IMR-90 (cell line): ENCODE results near the gene UBL4A. TPM values are rescaled to one million over a fixed set of nuclear protein-coding genes. Genes with fewer than 3 reads are reported as not detected.

ENCODE experiments used
- ATAC-seq: fragments of 200-7000 bp; cut with Tn5 transposase; 2 replicates; pipeline ENCODE4 v1.9.1; 2020; ENCODE audit warnings: low read depth, mild to moderate bottlenecking, moderate library complexity
- BruUV-seq: library from RNA; stranded (reverse); fragments of 400-500 nt; replicated peaks from 2 replicates; lab custom pipeline; 2021; lab: Mats Ljungman, UMichigan
- CTCF ChIA-PET: fragments of 300-600 bp; formaldehyde crosslinking; extraction: SDS; loops from one replicate; lab custom pipeline; 2021; ENCODE audit warnings: antibody characterized with exemption; lab: Yijun Ruan, JAX
- POLR2A ChIA-PET: fragments of 300-600 bp; sonication (Branson Sonifier 250); formaldehyde crosslinking; loops from one replicate; lab custom pipeline; 2022; ENCODE audit warnings: antibody characterized with exemption; ENCODE audit not compliant: unreplicated experiment; lab: Charles Lee
- DNase-seq: peaks from one replicate; pipeline ENCODE4 v3.0.0; 2013
- H2AFZ ChIP-seq: replicated peaks from 2 replicates; pipeline ENCODE3; 2013; ENCODE audit warnings: low read length, mild to moderate bottlenecking; ENCODE audit not compliant: poor library complexity
- H2AK5ac ChIP-seq: 2 replicates; pipeline ENCODE4 v1.6.1; 2013; ENCODE audit warnings: low read depth, low read length, inconsistent platforms
- H2AK9ac ChIP-seq: replicated peaks from 2 replicates; pipeline ENCODE3; 2013; ENCODE audit warnings: mild to moderate bottlenecking, low read depth, low read length, moderate library complexity; ENCODE audit not compliant: poor library complexity
- H2BK120ac ChIP-seq: 2 replicates; pipeline ENCODE4 v1.6.1; 2013; ENCODE audit warnings: low read depth, low read length, inconsistent platforms
- H2BK15ac ChIP-seq: 3 replicates; pipeline ENCODE4 v1.6.1; 2013; ENCODE audit warnings: low read depth, low read length, inconsistent platforms
- H2BK20ac ChIP-seq: 2 replicates; pipeline ENCODE4 v1.6.1; 2013; ENCODE audit warnings: low read depth, mild to moderate bottlenecking, inconsistent platforms, low read length, moderate library complexity
- H2BK5ac ChIP-seq: 2 replicates; pipeline ENCODE4 v1.6.1; 2013; ENCODE audit warnings: mild to moderate bottlenecking, low read depth, low read length, inconsistent platforms; ENCODE audit not compliant: poor library complexity, severe bottlenecking
- H3K14ac ChIP-seq: replicated peaks from 2 replicates; pipeline ENCODE4 v1.6.1; 2013; ENCODE audit warnings: low read depth, low read length, inconsistent platforms
- H3K18ac ChIP-seq: 2 replicates; pipeline ENCODE4 v1.6.1; 2013; ENCODE audit warnings: low read depth, low read length, control low read depth
- H3K23ac ChIP-seq: 2 replicates; pipeline ENCODE4 v1.6.1; 2013; ENCODE audit warnings: low read depth, low read length, inconsistent platforms
- H3K27ac ChIP-seq: 2 replicates; pipeline ENCODE4 v1.5.1; 2013; ENCODE audit warnings: mild to moderate bottlenecking, control low read depth, low read length; ENCODE audit not compliant: insufficient read depth
- H3K27me3 ChIP-seq: 2 replicates; pipeline ENCODE4 v1.6.1; 2013; ENCODE audit warnings: low read length; ENCODE audit not compliant: control insufficient read depth, insufficient read depth
- H3K36me3 ChIP-seq: 2 replicates; pipeline ENCODE4 v1.6.1; 2013; ENCODE audit warnings: low read length, mixed read lengths; ENCODE audit not compliant: control insufficient read depth, insufficient read depth
- H3K4ac ChIP-seq: 2 replicates; pipeline ENCODE4 v1.6.1; 2013; ENCODE audit warnings: low read depth, low read length, inconsistent platforms
- H3K4me1 ChIP-seq: 2 replicates; pipeline ENCODE4 v1.6.1; 2013; ENCODE audit warnings: low read length, mixed read lengths; ENCODE audit not compliant: control insufficient read depth, insufficient read depth
- H3K4me2 ChIP-seq: 2 replicates; pipeline ENCODE4 v1.6.1; 2013; ENCODE audit warnings: low read depth, mild to moderate bottlenecking, control low read depth, low read length, moderate library complexity
- H3K4me3 ChIP-seq: 2 replicates; pipeline ENCODE4 v1.5.1; 2013; ENCODE audit warnings: low read depth, mild to moderate bottlenecking, control low read depth, low read length, moderate library complexity; ENCODE audit not compliant: insufficient read depth
- H3K56ac ChIP-seq: 2 replicates; pipeline ENCODE4 v1.6.1; 2013; ENCODE audit warnings: low read length, inconsistent platforms; ENCODE audit not compliant: insufficient read depth; ENCODE audit errors: extremely low read depth
- H3K79me1 ChIP-seq, 2 experiments: 2 replicates each; pipeline ENCODE4 v1.6.1; 2013; ENCODE audit warnings: low read length in 2 of 2, inconsistent platforms in 1 of 2, low read depth in 1 of 2
- H3K9ac ChIP-seq: 2 replicates; pipeline ENCODE4 v1.6.1; 2013; ENCODE audit warnings: low read depth, low read length, control low read depth
- H3K9me1 ChIP-seq: 2 replicates; pipeline ENCODE4 v1.6.1; 2013; ENCODE audit warnings: low read length, inconsistent platforms; ENCODE audit not compliant: insufficient read depth
- H3K9me3 ChIP-seq: 2 replicates; pipeline ENCODE4 v1.6.1; 2013; ENCODE audit warnings: low read length; ENCODE audit not compliant: control insufficient read depth, insufficient read depth
- H4K20me1 ChIP-seq: 2 replicates; pipeline ENCODE4 v1.6.1; 2013; ENCODE audit warnings: low read length, inconsistent platforms; ENCODE audit not compliant: insufficient read depth
- H4K5ac ChIP-seq: 2 replicates; pipeline ENCODE4 v1.6.1; 2013; ENCODE audit warnings: mild to moderate bottlenecking, low read depth, low read length, control low read depth
- H4K8ac ChIP-seq, 2 experiments: 2 replicates each; pipeline ENCODE4 v1.6.1; 2013; ENCODE audit warnings: low read depth in 2 of 2, low read length in 2 of 2, control low read depth in 1 of 2, inconsistent platforms in 1 of 2
- H4K91ac ChIP-seq: 2 replicates; pipeline ENCODE4 v1.6.1; 2013; ENCODE audit warnings: low read depth, low read length, inconsistent platforms; ENCODE audit not compliant: insufficient read depth
- CEBPB ChIP-seq: IDR thresholded peaks from 2 replicates; pipeline ENCODE4 v1.6.1; 2012; ENCODE audit warnings: low read depth, low read length, improper control_type of control experiment
- FOS ChIP-seq: fragments of 150-350 bp; IDR thresholded peaks from 2 replicates; pipeline ENCODE4 v1.6.1; 2016; ENCODE audit warnings: low read depth, low read length
- MAFK ChIP-seq: IDR thresholded peaks from 2 replicates; pipeline ENCODE4 v1.6.1; 2012; ENCODE audit warnings: low read depth, low read length, improper control_type of control experiment
- MXI1 ChIP-seq: IDR thresholded peaks from 2 replicates; pipeline ENCODE4 v1.6.1; 2012; ENCODE audit warnings: low read depth, mild to moderate bottlenecking, low read length, moderate library complexity, borderline replicate concordance
- RAD21 ChIP-seq: IDR thresholded peaks from 2 replicates; pipeline ENCODE4 v1.6.1; 2012; ENCODE audit warnings: low read length, improper control_type of control experiment
- RCOR1 ChIP-seq: IDR thresholded peaks from 2 replicates; pipeline ENCODE4 v1.6.1; 2012; ENCODE audit warnings: mild to moderate bottlenecking, low read length, improper control_type of control experiment; ENCODE audit not compliant: insufficient replicate concordance
- RFX5 ChIP-seq: IDR thresholded peaks from 2 replicates; pipeline ENCODE4 v1.8.0; 2012; ENCODE audit warnings: low read depth, mild to moderate bottlenecking, low read length, moderate library complexity
- WGBS, 2 experiments: methylation state at CpG; one replicate each; pipeline versions ENCODE4 v1.1.5 to v1.1.7; 2013; ENCODE audit warnings: missing lambda C conversion rate in 2 of 2; ENCODE audit not compliant: insufficient read length in 1 of 2; ENCODE audit errors: extremely low coverage in 2 of 2; 5-methylcytosine and 5-hydroxymethylcytosine counted together
- dilution Hi-C: fragments of 300-500 bp; cut with HindIII; formaldehyde crosslinking; loops from one replicate; pipeline ENCODE4 v1.14.3; 2018; ENCODE audit warnings: low sequenced_read_pairs; ENCODE audit not compliant: unreplicated experiment
- in situ Hi-C: fragments of 300-500 bp; cut with MboI; formaldehyde crosslinking; loops from 3 replicates; pipeline ENCODE4 v1.14.3; 2019; ENCODE audit warnings: low sequenced_read_pairs, inconsistent platforms, mixed read lengths
- intact Hi-C: fragments of 100-400 bp; cut with micrococcal nuclease; formaldehyde crosslinking; loops from 2 replicates; pipeline ENCODE4 v1.10.0; 2022
- polyA plus RNA-seq, 3 experiments: library from polyadenylated mRNA; depleted of rRNA; stranded (reverse); fragments of >200 nt; gene quantifications; 2 replicates each; pipeline ENCODE4 v1.2.3, GENCODE V29; 2012; ENCODE audit warnings: low replicate concordance in 1 of 3
- total RNA-seq: library from RNA; depleted of rRNA; stranded (reverse); fragments of >200 nt; gene quantifications from 2 replicates; pipeline ENCODE4 v1.2.3, GENCODE V29; 2012
- TF ChIP-seq, protein P1 (sequence below): fragments of 150-350 bp; IDR thresholded peaks from 2 replicates; pipeline ENCODE4 v1.6.1; 2017; ENCODE audit warnings: mild to moderate bottlenecking, antibody characterized with exemption, low read length, low read depth

Gene UBL4A
- total and polyA plus RNA-seq, 2 of the 4 experiments (the other 2 are of a cell fraction) = 24.6 to 28.3 TPM

DNA sequence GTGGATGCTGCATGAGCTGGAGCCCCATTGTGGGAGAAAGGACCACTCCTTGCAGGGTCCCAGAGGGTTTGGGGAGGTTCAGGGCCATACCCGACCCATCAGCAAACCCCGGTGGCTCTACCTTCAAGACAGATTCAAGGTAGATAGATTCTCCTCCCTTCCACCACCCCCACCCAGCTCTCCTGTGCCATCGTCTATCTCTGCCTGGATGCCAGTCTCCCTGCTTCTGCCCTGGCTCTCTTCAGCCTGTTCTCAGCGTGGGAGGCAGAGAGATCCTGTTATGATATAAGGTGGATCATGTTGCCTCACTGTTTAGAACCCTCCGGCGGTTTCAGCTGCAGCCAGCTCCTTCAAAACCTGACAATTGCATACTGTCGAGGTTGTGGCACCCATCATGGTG lies 12.7 kb downstream of the UBL4A start:
- Histone ChIP-seq H2BK15ac (no peak overlapping the region), H3K4ac (no peak overlapping the region), H3K4me2 (no peak overlapping the region), H4K8ac (no peak overlapping the region), H4K20me1 (no peaks in the 10 kb centered on the region; the same call in 1 of the 2 replicates), H2BK120ac (no peak overlapping the region), H2BK20ac (no peak overlapping the region), H3K27ac (no peak overlapping the region), H3K36me3 (peaks cover 37% of the 10 kb centered on the region), H2AK9ac (no peak overlapping the region), H4K91ac (no peak overlapping the region), H4K5ac (no peak overlapping the region), H3K79me1 (no peaks in the 10 kb centered on the region; a peak in 1 of 4 replicates), H3K56ac (no peak overlapping the region), H3K18ac (no peak overlapping the region), H2BK5ac (no peak overlapping the region), H3K9me1 (no peaks in the 10 kb centered on the region), H2AFZ (no peak overlapping the region), H3K9ac (no peak overlapping the region), H3K27me3 (no peaks in the 10 kb centered on the region), H3K4me3 (no peak overlapping the region), H3K23ac (no peak overlapping the region), H3K4me1 (no peaks in the 10 kb centered on the region), H2AK5ac (no peak overlapping the region), H3K9me3 (peaks cover 2% of the 10 kb centered on the region; the same call in 1 of the 2 replicates), H3K14ac (no peak overlapping the region)
- dilution Hi-C loops = no loop called here
- no peak for ATAC-seq
- in situ Hi-C loops = no loop called here
- ChIA-PET CTCF (no interaction called here), POLR2A (no interaction called here)
- TF ChIP-seq MAFK = no peak
- no peak for TF ChIP-seq RAD21
- no peak for TF ChIP-seq RFX5
- no peak for TF ChIP-seq MXI1
- no peak for TF ChIP-seq CEBPB
- no peak for TF ChIP-seq RCOR1
- TF ChIP-seq FOS = no peak
- TF ChIP-seq, protein P1, sequence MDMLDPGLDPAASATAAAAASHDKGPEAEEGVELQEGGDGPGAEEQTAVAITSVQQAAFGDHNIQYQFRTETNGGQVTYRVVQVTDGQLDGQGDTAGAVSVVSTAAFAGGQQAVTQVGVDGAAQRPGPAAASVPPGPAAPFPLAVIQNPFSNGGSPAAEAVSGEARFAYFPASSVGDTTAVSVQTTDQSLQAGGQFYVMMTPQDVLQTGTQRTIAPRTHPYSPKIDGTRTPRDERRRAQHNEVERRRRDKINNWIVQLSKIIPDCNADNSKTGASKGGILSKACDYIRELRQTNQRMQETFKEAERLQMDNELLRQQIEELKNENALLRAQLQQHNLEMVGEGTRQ = no peak
- no TSS peak for BruUV-seq
- WGBS, 2 experiments = no CpG with 5 or more reads among the region's 7 CpGs
- no peak for DNase-seq
- intact Hi-C loops = no loop called here
